Uterus (tissue), 2 donors: Measurements from ENCODE around the gene ERVK3-1.
"Not testable (repeated sequence)": the region's sequence is repeated elsewhere in the genome, so short reads cannot be mapped to it uniquely, and the experiment has no call there.

ENCODE experiments used
- CTCF ChIP-seq, 4 experiments: fragments of 200-600 bp in 2 of 4; fragments of 450-650 bp in 2 of 4; sonication (generic) in 2 of 4; IDR thresholded peaks; one replicate each; pipeline ENCODE4 v1.5.1; 2016 to 2019; ENCODE audit warnings: antibody characterized with exemption in 4 of 4, mild to moderate bottlenecking in 2 of 4, moderate library complexity in 1 of 4
- POLR2A ChIP-seq, 2 donors: fragments of 450-650 bp; IDR thresholded peaks; one replicate each; pipeline ENCODE4 v1.6.1; 2016; ENCODE audit warnings: antibody characterized with exemption in 2 of 2, mild to moderate bottlenecking in 1 of 2, moderate library complexity in 1 of 2

GRCh38 chr19:58310685-58311084, 5.5 kb downstream of the ERVK3-1 start:
- not testable (repeated sequence) for TF ChIP-seq POLR2A (IDR thresholded peaks at IDR 0.05)
- peak; percentile 18 to 38 (median 30) for TF ChIP-seq CTCF (IDR thresholded peaks at IDR 0.05)
